Omental fat pad (tissue), 4 donors: ENCODE data around the gene HECTD3. TPM values are rescaled to one million over a fixed set of nuclear protein-coding genes. Genes with fewer than 3 reads are reported as not detected.
"Not testable (repeated sequence)": the region's sequence is repeated elsewhere in the genome, so short reads cannot be mapped to it uniquely, and the experiment has no call there.

Source experiments
- ATAC-seq: fragments of 150-250 bp; one replicate; pipeline ENCODE4 v1.9.1; 2016; ENCODE audit warnings: mild to moderate bottlenecking, moderate library complexity; ENCODE audit not compliant: low FRiP score
- DNase-seq: peaks from one replicate; pipeline ENCODE4 v3.0.0-alpha.2; 2019; ENCODE audit warnings: low spot score
- total RNA-seq, 4 donors: library from RNA; depleted of rRNA; stranded (reverse); fragments of >200 nt; gene quantifications; one replicate each; pipeline ENCODE4 v1.1.0, GENCODE V29; 2016
- TF ChIP-seq, protein P1 (sequence below), 3 donors: fragments of 450-650 bp; IDR thresholded peaks; one replicate each; pipeline ENCODE4 v1.5.1; 2016 to 2017; ENCODE audit warnings: antibody characterized with exemption in 3 of 3, mild to moderate bottlenecking in 3 of 3, moderate library complexity in 2 of 3

Gene HECTD3
- total RNA-seq, 4 donors from 2014 or later, result 27.1 to 43.2 (median 38.1) TPM

DNA sequence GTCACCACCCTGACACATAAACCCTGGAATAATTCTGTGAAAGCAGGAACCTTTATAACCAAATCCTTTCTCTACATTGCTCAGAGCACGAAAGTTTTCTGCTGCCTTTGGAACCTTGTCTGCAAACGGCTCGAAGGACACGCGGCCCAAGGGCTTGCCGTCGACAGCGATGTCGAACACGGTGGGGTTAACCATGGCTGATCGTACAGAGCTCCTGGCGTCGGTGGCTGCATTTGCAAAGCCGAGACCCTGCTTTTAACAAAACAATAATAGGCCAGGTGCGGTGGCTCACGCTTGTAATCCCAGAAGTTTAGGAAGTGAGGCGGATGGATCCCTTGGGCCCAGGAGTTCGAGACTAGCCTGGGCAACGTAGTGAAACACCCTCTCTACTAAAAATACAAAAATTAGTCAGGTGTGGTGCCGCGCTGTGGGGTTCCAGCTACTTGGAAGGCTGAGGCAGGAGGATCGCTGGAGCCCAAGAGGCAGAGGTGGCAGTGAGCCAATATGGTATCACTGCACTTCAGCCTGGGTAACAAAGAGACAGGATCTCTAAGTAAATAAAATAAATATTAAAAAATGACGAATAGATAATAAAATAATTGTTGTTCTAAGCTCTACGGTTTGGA lies 22.5 kb downstream of the HECTD3 start:
- ATAC-seq (no peak), DNase-seq (no peak)
- TF ChIP-seq, protein P1, sequence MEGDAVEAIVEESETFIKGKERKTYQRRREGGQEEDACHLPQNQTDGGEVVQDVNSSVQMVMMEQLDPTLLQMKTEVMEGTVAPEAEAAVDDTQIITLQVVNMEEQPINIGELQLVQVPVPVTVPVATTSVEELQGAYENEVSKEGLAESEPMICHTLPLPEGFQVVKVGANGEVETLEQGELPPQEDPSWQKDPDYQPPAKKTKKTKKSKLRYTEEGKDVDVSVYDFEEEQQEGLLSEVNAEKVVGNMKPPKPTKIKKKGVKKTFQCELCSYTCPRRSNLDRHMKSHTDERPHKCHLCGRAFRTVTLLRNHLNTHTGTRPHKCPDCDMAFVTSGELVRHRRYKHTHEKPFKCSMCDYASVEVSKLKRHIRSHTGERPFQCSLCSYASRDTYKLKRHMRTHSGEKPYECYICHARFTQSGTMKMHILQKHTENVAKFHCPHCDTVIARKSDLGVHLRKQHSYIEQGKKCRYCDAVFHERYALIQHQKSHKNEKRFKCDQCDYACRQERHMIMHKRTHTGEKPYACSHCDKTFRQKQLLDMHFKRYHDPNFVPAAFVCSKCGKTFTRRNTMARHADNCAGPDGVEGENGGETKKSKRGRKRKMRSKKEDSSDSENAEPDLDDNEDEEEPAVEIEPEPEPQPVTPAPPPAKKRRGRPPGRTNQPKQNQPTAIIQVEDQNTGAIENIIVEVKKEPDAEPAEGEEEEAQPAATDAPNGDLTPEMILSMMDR (IDR thresholded peaks at IDR 0.05), result no peak

GRCh38 chr1:44985747-44986359 lies 25.3 kb downstream of the HECTD3 start:
- DNase-seq, result no peak
- no peak for ATAC-seq
- TF ChIP-seq, protein P1 (IDR thresholded peaks at IDR 0.05), result no peak

- ATAC-seq, DNase-seq: not testable (repeated sequence)
These were observed 33.8 kb downstream of the HECTD3 start for GRCh38 chr1:44977372-44977771.

- TF ChIP-seq, protein P1 (IDR thresholded peaks at IDR 0.05), result no peak
- DNase-seq (no peak), ATAC-seq (no peak)
These were observed 34.9 kb downstream of the HECTD3 start for GRCh38 chr1:44976252-44976651.

DNA sequence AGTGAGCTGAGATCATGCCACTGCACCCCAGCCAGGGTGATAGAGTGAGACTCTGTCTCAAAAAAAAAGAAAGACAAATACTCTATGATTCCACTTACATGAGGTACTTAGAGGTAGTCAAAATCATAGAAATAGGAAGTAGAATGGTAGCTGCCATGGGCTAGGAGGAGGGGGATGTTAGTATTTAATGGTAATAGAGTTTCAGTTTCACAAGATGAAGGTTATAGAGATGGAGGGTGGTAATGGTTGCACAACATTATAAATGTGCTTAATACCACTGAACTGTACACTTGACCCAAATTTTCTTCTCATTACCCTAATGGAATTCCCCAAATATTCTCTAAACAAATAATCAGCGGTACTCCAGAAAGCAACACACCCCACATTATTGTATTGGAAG lies 37.5 kb downstream of the HECTD3 start:
- TF ChIP-seq, protein P1 (IDR thresholded peaks at IDR 0.05), result no peak
- DNase-seq, result no peak
- ATAC-seq, result no peak

DNA sequence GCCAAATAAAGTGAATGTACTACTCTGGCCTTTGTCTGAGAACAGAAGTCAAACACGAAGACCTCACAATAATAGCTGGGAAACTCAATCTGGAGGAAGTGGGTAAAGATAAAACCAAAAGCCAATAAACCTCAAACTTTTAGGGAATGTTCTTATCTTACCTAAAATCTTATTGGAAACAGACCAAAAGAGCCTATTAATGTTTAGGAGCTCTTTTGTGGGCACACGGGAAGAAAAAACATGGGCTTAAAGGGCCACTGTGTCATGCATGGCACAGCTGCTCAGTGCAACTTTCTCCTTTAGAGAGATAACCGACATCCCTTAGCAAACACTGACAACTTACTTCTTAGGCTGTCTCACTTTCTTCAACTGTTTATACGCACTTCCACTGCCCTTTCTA lies 40.8 kb downstream of the HECTD3 start:
- ATAC-seq (no peak), DNase-seq (no peak)
- TF ChIP-seq, protein P1 (IDR thresholded peaks at IDR 0.05), result no peak

GRCh38 chr1:44964396-44964795 lies 46.7 kb downstream of the HECTD3 start:
- TF ChIP-seq, protein P1 (IDR thresholded peaks at IDR 0.05), result no peak
- DNase-seq, result no peak
- ATAC-seq, result no peak
